ENCODE measurements around the gene ELFN2.

ELFN2 gene

DNA sequence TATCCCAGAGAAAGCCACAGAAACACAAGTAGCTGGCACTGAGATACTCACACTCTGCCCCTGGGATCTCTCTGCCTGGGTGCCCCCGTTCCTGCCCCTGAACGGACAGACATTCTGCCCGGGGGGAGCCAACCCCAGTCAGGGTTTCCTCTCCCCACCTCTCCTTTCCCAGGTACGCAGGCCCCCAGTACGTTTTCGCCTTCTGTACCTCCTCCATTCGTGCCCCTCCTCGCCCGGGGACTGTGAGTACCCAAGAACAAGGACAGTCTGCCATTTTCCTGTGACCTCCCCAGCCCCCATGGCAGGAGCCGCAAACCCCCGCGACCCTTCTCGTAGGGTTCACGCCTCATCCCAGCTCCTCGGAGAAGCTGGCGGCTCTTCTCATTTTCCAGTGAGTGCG lies 29.1 kb upstream of the ELFN2 start:
- DNase-seq (ENCODE audit: low read depth in 1 of 2, low spot score in 1 of 2) = no peak

DNA sequence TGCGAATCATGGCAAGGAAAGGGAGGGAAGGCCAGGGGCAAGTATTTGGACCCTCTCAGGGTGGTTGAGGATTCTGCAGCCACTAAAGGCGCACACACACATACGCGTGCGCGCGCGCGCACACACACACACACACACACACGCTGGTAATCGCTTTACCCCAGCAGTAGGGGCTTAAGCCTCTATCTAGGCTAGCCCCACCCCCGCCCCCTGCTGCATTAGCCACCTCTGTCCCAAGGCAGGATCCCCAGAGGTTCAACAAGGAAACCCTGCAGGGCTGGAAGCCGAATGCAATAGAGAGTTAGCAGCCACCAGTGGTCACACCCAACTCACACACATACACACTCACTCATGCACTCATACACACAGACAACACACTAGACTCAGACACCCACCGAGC lies 28.6 kb upstream of the ELFN2 start:
- DNase-seq (ENCODE audit: low read depth in 1 of 2, low spot score in 1 of 2) = no peak

DNA sequence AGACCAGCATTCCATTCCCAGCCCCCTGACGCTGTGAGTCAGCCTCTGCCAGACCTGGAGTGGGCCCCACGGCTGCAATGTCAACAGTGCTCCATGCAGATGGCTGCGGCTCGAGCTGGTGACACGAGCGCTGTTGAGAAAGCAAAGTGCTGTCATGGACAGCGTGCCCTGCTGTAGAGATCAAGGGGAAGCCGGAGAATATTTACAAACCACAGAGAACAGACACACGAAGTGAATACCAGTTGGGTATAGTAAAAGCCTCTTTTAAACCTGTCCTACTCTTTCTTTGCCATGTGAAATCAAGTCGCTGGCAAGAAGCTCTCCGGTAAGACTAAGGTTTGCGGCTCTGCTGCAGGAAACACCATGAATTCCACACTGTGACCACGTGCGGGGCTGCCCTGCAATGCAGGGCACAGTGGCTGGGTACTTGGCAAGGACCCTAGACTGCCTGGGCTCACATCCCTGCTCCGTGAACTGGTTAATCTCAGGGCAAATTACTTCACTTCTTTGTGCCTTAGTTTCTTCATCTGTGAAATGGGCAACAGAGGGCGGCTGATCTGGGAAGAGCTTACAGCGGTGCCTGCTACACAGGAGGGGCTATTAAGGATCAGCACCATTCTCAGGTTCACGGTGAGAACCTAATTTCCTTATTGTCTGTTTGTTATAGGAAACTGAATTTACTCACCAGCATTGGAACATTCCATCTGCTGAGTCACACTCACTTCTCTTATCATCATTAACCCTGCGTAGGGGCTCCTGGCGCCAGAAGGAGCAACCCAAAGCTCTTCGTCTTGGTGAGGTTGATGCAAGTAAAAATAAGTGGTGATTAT lies 27.8 kb upstream of the ELFN2 start:
- no peak for DNase-seq (ENCODE audit: low read depth in 1 of 2, low spot score in 1 of 2)

DNA sequence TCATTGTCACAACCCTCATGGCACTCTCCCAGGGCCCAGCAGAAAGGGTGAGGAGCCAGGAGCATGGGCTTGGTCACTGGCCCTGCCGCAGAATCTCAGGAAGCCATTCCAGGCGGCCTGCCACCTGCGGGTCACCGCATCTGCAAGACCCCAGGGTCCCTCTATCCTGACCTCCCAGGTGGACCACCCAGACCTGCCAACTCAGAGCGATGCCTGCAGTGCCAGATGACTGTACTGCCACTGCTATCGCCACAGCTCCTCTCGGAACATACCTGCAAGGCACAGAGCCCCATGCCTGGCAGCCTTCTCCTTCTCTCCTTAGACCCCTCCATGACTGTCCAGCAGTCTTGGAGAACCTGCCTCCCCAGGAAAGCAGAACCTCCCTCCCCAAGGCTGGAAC lies 26.4 kb upstream of the ELFN2 start:
- no peak for DNase-seq (ENCODE audit: low read depth in 1 of 2, low spot score in 1 of 2)

DNA sequence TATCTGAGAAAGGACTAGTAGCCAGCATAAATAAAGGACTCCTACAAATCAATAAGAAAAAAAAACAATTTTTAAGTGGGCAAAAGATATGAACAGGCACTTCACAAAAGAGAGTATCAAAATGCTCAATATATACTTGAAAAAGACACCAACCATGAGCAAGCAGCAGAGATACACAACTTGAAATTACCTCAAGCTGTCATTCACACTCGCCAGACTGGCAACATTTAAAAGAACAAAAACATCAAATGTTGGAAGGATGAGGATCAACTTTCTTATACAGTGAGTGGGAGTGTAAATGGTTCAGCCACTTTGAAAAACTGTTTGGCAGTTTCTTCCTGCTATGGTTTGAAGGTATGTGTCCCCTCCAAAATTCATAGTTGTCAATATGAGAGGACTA lies 23.9 kb upstream of the ELFN2 start:
- no peak for DNase-seq (ENCODE audit: low read depth in 1 of 2, low spot score in 1 of 2)

DNA sequence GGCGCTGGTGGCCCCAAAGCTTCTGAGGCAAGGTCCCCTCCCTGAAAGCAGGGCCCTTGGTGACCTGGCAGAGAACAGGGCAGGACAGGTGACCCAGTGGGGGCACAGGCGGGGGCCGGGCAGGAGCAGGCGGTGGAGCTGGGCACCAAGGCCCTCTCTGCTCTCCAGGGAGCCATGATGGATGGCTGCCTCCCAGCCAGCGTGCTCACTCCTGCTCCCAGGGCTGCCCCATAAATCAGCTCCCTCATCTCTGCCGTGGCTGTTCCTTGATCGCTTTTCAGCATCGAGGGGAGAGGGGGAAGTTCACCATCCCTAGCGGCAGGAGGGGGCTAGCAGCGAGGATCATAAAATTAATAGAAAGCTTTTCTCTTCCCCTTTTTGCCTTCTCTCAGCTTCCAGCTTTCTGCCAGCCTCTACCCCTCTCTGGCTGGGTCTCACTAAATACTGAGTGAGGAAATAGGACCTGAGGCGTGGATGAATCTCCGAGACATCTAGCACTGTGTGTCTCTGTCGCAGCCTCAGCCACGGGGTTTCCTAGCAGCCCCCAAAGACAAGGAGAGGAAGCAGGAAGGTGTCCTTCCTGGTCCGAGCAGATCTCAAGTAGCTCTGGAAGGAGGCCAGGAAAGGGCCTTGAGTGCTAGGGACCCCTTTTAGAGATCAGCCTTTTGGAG lies 22.2 kb upstream of the ELFN2 start:
- no peak for DNase-seq (ENCODE audit: low read depth in 1 of 2, low spot score in 1 of 2)

DNA sequence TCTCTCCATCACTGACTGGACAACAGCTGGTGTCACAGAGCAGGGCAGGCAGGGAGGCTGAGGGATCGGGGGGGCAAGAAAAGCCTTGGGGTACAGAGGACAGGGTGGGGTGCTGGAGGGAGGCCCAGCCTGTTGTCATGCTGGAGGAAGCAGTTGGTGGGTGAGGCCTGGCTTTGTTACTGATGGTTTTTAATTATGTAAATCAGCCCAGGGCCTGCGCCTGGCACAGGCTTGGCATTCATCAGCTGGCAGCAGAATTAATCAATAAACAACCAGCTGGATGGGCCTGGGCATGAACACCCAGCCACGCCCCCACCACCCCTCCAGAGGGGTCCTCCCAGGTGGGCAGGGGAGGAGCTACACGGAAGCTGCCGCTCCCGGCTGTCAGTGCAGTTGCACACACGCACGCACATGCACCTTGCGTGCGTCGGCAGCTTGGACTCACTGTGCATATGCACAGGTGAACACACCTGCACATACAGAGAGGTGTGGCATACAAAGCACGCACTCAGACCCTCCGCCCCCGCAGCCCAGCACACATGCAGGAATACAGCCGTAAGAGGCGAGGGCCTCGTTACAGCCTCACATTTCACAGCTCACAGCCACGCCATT lies 21.3 kb upstream of the ELFN2 start:
- DNase-seq (ENCODE audit: low read depth in 1 of 2, low spot score in 1 of 2) = no peak

DNA sequence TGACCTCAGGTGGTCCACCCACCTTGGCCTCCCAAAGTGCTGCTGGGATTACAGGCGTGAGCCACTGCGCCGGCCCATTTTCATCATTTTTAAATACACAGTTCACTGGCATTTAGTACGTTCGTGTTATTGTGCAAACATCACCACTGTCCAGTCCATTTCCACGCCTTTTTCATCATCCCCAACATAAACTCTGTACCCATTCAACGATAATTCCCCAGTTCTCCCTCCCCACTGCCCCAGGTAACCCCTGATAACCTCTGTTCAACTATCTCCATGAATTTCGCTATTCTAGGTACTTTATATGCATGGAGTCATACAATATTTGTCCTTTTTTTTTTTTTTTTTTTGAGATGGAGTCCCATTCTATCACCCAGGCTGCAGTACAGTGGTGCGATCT lies 18.2 kb upstream of the ELFN2 start:
- no peak for DNase-seq (ENCODE audit: low read depth in 1 of 2, low spot score in 1 of 2)

DNA sequence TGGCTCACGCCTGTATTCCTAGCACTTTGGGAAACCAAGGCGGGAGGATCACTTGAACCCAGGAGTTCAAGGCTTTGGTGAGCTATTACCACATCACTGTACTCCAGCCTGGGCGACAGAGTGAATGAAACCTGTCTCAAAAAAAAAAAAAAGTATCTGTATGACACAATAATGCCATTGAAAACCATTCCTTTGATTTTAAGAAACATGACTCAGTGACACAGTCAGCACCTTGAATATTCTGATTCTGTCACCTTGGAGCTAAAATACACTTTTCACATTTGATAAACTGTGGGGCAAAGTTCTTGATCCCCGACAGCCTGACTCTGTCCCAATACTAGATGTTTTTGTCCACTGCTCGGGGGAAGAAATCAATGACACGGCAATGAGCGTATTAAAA lies 16.7 kb upstream of the ELFN2 start:
- no peak for DNase-seq (ENCODE audit: low read depth in 1 of 2, low spot score in 1 of 2)

DNA sequence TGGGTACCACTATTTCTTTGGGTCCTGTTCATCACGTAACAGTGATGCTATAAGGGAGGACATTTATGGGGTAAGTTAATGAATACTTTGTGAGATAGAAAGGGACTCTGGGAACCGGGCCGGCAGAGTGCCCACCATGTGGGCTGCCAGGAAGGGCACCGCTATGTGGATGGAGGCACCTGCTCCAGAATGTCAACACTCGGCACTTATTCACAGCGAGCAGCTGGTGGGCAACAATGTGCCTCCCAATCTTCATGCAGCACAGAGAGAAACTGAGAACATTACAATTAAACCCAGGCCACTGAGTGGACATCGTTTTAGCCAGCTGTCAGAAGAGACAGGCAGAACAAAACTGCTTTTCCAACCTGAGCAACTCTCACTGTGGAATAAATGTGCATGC lies 15.8 kb upstream of the ELFN2 start:
- DNase-seq (ENCODE audit: low read depth in 1 of 2, low spot score in 1 of 2) = no peak

DNA sequence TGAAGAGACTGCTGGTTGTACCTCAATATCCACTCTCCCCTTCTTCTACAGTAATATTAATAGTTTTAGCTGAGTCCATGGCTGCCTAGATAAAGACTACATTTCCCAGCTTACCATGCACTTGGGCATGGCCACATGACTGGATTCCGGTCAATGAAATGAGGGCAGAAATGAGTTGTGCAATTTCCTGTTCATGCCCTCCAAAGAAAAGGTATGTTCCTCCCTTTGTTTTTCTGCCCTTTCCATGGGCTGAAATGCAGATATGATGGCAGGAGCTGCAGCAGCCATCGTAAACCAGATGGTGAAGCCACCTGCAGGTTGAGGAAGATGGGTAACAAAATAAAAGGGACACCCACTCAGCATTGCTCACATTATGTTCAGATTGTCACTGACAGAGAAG lies 15.3 kb upstream of the ELFN2 start:
- no peak for DNase-seq (ENCODE audit: low read depth in 1 of 2, low spot score in 1 of 2)

DNA sequence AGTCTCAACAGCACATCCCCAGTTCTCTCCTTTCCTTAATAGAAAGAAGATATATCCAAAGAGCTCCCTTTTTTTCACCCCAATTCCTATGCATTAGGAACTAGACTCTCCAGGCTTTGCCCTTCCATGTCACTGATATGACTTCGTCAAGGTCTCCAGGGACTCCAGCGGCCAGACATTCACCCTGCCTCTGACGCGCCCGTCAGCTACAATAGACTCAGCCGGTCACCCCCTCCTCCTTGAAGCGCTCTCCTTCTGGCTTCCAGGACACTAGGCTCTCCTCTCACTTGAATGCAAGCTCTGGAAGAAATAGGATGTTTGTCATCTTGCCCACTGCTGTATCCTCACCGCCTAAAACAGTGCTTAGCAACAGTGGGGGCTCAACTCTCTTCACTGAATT lies 14.9 kb upstream of the ELFN2 start:
- DNase-seq (ENCODE audit: low read depth in 1 of 2, low spot score in 1 of 2) = no peak

DNA sequence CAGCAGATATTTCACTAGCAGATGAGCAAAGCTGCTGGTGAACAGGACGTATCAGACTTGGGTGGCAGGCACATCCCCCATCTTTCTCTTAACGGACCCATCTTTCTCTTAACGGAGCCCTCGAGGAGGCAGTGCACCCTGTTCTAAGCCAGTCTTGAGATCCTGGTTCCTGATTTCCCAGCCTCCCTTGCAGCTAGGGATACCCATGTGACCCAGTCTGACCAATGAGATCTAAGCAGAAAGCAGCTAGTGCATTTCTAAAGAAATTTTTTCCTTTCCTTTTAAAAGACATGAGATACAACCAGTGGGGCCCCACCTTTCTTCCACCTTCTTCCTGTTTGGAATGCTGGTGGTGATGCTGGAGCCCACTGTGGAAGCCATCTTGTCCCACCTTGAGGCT lies 13.6 kb upstream of the ELFN2 start:
- no peak for DNase-seq (ENCODE audit: low read depth in 1 of 2, low spot score in 1 of 2)

DNA sequence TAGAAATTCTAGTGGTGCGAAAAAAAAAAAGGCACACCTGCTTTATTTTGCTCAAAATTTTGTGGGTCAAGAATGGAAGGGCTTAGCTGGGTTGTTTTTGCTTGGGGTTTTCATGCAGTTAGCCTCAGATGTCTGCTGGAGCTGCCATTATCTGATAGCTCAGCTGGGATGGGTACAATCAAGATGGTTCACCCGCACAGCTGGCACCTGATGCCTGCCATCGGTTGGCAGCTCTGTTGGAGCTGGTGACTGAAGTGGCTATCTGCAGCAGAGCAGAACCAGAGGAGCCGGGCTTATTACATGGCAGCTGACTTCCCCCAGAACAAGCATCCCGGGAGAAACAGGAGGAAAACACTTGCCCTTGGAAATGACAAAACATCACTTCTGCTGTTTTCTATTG lies 12.1 kb upstream of the ELFN2 start:
- no peak for DNase-seq (ENCODE audit: low read depth in 1 of 2, low spot score in 1 of 2)

DNA sequence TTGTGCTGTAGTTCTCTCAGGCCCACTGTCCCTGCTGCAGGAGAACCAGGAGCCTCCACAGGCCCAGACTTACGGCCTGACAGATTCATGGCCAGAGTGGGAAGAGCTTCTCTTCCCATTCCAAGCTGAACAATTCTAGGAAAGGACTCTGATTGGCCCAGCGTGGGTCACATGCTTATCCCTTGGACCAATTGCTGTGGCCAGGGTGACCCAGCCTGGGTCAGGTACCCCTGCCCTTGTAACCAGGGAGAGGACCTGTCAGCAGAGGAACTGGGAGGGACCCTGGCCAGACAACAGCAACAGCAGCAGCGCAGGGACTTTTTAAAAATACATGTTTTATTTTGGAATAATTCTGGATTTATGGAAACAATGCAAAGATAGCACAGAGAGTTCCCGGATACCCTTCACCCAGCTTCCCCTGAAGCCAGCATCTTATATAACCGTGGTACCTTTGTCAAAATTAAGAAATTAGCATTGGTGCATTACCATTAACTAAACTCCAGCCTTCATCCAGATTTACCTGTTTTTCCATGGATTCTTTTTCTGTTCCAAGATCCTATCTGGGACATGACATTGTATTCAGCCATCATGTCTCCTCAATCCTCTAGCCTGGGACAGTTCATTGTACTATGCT lies 8.8 kb upstream of the ELFN2 start:
- no peak for DNase-seq (ENCODE audit: low read depth in 1 of 2, low spot score in 1 of 2)

DNA sequence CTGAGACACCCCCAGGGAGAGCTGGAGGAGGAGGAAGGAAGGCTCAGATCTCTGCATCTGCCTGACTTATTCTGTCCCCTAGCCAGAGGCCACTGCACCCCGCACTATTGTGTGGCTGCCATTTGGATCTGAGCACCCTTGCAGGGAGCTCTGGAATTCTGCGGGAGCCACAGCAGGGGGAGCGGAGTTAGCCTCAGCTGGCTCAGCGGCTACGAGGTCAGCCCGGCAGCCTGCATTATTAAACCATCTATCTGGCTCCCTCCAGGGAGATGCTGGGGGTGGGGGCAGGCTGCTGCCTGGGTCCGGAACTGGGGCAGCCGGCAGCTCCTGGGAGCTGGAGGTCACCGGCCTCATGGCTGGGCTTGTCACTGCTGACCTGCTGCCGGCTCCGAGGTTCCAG lies 6.5 kb upstream of the ELFN2 start:
- DNase-seq (ENCODE audit: low read depth in 1 of 2, low spot score in 1 of 2) = no peak

DNA sequence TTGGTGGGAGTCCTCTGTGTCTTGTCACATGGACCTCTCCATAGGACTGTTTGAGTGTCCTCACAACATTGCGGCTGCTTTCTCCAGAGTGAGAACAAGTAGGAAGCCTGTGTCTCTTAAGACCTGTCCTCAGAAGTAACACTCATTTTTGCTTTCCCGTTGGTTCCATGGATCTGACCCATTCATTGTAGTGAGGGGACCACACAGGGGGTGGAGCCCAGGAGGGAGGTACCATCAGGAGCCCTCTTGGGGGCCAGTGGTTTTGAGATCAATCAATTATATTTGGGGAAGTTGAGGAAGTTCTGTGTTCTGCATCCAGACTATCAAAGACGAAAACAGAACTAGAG lies 5.4 kb upstream of the ELFN2 start:
- no peak for DNase-seq (ENCODE audit: low read depth in 1 of 2, low spot score in 1 of 2)

DNA sequence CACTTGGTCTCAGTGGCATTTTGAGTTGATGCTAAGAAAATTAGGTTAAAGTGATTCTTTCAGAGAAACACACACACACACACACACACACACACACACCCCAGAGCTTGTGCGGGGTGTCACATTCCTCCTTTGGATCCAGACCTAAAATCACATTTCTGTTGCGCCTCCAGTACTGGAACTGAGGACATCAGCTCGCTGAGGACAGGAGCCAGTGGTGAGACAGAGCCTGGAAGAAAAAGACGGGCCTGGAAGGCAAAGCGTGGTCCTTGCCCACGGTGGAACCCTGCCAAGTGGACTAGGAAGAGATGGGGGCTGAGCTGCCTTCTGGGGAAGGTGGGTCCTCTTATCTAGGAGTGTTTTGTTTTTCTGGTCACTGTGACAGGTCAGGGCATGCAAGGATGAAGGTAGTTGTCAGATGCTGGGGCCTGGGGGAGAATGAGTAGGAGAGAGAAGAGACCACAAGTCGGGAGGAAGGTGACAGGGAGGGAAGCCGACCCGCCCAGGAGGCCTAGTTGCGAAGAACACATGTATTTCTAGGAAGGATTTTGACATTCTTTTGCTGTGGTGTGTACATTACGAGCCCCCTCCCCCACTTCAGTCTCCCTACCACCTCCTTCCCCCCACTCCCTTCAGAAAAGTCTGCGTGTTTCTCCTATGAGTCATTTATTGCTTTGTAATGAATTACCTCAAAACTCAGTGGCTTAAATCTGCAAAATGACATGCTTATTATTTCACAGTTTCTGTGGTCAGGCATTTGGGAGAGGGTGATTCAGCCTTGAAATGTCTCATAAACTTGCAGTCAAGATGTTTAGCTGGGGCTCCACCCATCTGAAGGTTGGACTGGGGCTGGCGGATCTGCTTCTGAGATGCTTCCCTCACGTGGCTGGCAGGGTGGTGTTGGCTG lies 4.8 kb upstream of the ELFN2 start:
- peak in 1 of 2 donors; percentile 19 for DNase-seq (ENCODE audit: low read depth in 1 of 2, low spot score in 1 of 2)

DNA sequence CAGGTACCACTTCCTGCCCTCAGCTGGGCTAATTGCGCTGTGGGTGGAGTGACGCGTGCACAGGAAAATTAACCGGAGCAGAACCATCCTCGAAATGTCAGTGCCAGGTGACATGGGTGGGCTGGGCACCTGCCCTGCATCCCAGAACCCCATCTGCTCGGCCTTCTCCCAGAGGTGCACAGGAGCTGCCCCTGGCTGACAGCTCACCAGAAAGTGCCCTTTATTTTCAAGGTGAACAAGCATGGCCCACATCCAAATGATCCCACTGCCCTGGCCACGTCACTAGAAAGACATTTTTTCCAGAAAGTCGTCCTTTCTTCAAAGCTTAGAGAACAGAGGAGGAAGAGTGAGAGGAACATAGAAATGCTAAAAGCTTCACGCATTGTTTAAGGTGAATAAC lies 4.1 kb upstream of the ELFN2 start:
- DNase-seq (ENCODE audit: low read depth in 1 of 2, low spot score in 1 of 2) = no peak

DNA sequence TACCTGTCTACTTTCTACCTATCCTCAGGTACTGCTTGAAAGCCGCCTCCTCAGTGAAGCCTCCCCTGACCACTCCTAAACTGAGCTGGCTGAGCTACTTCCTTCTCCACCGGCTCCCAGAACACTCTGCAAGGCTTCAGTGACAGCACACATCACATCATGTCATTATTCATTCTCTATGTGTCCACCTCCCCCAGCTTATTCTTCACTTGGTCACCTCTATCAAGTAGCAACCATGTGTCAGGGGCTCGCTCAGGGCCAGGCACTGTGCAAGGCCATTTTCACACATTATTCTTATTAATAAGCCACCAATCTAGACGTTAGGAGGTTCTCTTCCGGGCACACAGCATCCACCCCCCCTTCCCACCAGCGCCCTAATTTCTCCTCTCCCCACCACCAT lies 3.7 kb upstream of the ELFN2 start:
- DNase-seq (ENCODE audit: low read depth in 1 of 2, low spot score in 1 of 2) = no peak

All from activated CD4-positive, alpha-beta T cell treated with anti-CD3 and anti-CD28 coated beads, Interleukin-2, amount 50 U/mL, for 24 hours (primary cell).